Breast epithelium (tissue), 4 donors: ENCODE data around the gene PEX5L. TPM values are rescaled to one million over a fixed set of nuclear protein-coding genes. Genes with fewer than 3 reads are reported as not detected.

Source experiments
- DNase-seq, 2 donors: peaks; one replicate each; pipeline ENCODE4 v3.0.0-alpha.2; 2019; ENCODE audit warnings: low spot score in 2 of 2
- H3K27ac ChIP-seq, 2 donors: fragments of 200-600 bp; sonication (generic) in 1 of 2; one replicate each; pipeline ENCODE4 v1.5.1; 2016 to 2019; ENCODE audit warnings: mild to moderate bottlenecking in 1 of 2
- H3K27me3 ChIP-seq, 2 donors: fragments of 200-600 bp; sonication (generic) in 1 of 2; one replicate each; pipeline versions ENCODE4 v1.5.1 to v1.6.0; 2017 to 2019; ENCODE audit warnings: control low read depth in 1 of 2, mild to moderate bottlenecking in 1 of 2
- H3K36me3 ChIP-seq: fragments of 200-600 bp; one replicate; pipeline ENCODE4 v1.5.1; 2019
- H3K4me1 ChIP-seq, 2 donors: fragments of 200-600 bp; sonication (generic); one replicate each; pipeline ENCODE4 v1.5.1; 2016 to 2019; ENCODE audit warnings: control low read depth in 1 of 2
- H3K4me3 ChIP-seq, 3 donors: fragments of 200-600 bp; sonication (generic); 1 replicate in 2 of 3; 2 replicates in 1 of 3; pipeline ENCODE4 v1.5.1; 2016 to 2019; ENCODE audit warnings: mild to moderate bottlenecking in 3 of 3, moderate library complexity in 2 of 3
- H3K9me3 ChIP-seq, 2 donors: fragments of 200-600 bp; sonication (generic) in 1 of 2; one replicate each; pipeline ENCODE4 v1.5.1; 2016 to 2019; ENCODE audit warnings: control low read depth in 1 of 2
- POLR2A ChIP-seq: fragments of 450-650 bp; IDR thresholded peaks from one replicate; pipeline ENCODE4 v1.6.1; 2016; ENCODE audit warnings: antibody characterized with exemption, mild to moderate bottlenecking, moderate library complexity
- POLR2AphosphoS5 ChIP-seq, 3 donors: sonication (generic); formaldehyde crosslinking; IDR thresholded peaks; one replicate each; pipeline ENCODE4 v1.6.1; 2017; ENCODE audit warnings: antibody characterized with exemption in 3 of 3
- intact Hi-C: fragments of 100-400 bp; cut with DNase I; formaldehyde crosslinking; loops from one replicate; pipeline ENCODE4 v1.15.1; 2023; ENCODE audit warnings: low total_unique reads
- total RNA-seq, 3 donors: library from RNA; depleted of rRNA; stranded (reverse); fragments of >200 nt; gene quantifications; one replicate each; pipeline ENCODE4 v1.1.0, GENCODE V29; 2016
- TF ChIP-seq, protein P1 (sequence below), 3 donors: fragments of 450-650 bp; IDR thresholded peaks; one replicate each; pipeline ENCODE4 v1.5.1; 2016 to 2017; ENCODE audit warnings: antibody characterized with exemption in 3 of 3, mild to moderate bottlenecking in 3 of 3, moderate library complexity in 3 of 3

Gene PEX5L
- total RNA-seq, 3 donors from 2014 or later: 0.48 to 3.3 (median 1.6) TPM

- no peak overlapping the region for H3K27ac ChIP-seq
- no peaks in the 10 kb centered on the region for H3K36me3 ChIP-seq
- no peaks in the 10 kb centered on the region for H3K4me1 ChIP-seq
- H3K4me3 ChIP-seq: no peak overlapping the region
- TF ChIP-seq POLR2AphosphoS5 (IDR thresholded peaks at IDR 0.05) (no peak), POLR2A (no peak)
- TF ChIP-seq, protein P1, sequence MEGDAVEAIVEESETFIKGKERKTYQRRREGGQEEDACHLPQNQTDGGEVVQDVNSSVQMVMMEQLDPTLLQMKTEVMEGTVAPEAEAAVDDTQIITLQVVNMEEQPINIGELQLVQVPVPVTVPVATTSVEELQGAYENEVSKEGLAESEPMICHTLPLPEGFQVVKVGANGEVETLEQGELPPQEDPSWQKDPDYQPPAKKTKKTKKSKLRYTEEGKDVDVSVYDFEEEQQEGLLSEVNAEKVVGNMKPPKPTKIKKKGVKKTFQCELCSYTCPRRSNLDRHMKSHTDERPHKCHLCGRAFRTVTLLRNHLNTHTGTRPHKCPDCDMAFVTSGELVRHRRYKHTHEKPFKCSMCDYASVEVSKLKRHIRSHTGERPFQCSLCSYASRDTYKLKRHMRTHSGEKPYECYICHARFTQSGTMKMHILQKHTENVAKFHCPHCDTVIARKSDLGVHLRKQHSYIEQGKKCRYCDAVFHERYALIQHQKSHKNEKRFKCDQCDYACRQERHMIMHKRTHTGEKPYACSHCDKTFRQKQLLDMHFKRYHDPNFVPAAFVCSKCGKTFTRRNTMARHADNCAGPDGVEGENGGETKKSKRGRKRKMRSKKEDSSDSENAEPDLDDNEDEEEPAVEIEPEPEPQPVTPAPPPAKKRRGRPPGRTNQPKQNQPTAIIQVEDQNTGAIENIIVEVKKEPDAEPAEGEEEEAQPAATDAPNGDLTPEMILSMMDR (IDR thresholded peaks at IDR 0.05): no peak
- no peak for DNase-seq
- intact Hi-C loops: no loop called here
- H3K27me3 ChIP-seq: no peaks in the 10 kb centered on the region
- H3K9me3 ChIP-seq: no peaks in the 10 kb centered on the region
These were observed 11.4 kb upstream of the PEX5L start for GRCh38 chr3:180048103-180048502.

- peaks cover 0 to 3% of the 10 kb centered on the region in 2 donors for H3K4me1 ChIP-seq
- no peak overlapping the region for H3K4me3 ChIP-seq
- H3K27ac ChIP-seq: no peak overlapping the region
- H3K36me3 ChIP-seq: no peaks in the 10 kb centered on the region
- H3K27me3 ChIP-seq: peaks cover 0 to 26% of the 10 kb centered on the region in 2 donors
- no peak for DNase-seq
- H3K9me3 ChIP-seq: no peaks in the 10 kb centered on the region
- no peak for TF ChIP-seq POLR2A
- no peak for TF ChIP-seq POLR2AphosphoS5 (IDR thresholded peaks at IDR 0.05)
- TF ChIP-seq, protein P1 (IDR thresholded peaks at IDR 0.05): no peak
- intact Hi-C loops: no loop called here
These were observed 4.2 kb upstream of the PEX5L start for GRCh38 chr3:180040966-180041365.

DNA sequence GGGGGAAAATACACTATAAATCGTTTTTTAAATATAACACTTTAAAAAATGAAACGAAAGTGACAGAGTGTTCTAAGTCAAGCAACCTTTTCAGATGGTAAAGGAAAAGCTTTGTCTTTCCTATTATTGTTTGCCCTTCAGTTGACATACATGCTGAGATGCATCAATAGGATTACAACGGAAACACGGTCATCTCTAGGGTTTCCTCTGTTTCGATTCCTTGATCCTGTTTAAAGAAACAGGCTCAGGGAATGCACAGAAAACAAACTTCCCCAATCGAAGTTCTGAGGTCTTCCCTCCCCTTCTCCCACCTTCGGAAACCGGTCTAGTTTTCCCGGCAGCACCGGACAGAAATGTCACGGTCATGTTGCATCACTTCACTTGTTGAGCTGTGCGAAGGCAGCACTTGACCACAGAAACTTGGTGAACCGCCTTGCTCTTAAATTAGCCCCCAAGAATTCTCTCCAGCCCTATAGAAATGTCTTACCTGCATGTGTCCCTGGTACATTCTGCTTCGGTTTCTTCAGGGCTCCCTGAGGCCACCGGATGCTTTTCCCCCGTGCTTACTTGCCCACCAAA, 556 bp downstream of the PEX5L start:
- intact Hi-C loops: no loop called here

DNA sequence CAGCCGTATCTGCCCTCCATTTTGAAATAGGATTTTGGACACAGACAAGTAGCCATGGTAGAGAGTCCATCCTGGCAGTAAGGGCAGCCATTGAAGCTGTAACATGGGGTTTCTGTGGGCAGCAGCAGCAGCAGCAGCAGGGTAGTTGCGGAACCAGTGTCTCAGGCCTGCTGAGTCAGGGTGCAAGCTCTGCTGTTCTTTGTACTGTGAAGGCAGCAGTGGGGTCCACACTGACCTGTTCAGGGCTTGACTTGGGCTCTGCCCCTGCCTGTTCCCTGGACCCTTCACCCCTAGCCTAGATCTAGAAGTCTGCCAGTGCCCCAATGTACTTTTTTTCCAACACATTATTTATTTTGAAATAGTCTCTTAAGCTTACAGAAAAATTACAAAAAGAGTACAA, 9.7 kb downstream of the PEX5L start:
- no peaks in the 10 kb centered on the region for H3K36me3 ChIP-seq
- TF ChIP-seq POLR2A (no peak), POLR2AphosphoS5 (IDR thresholded peaks at IDR 0.05) (no peak)
- TF ChIP-seq, protein P1 (IDR thresholded peaks at IDR 0.05): no peak
- no peaks in the 10 kb centered on the region for H3K27me3 ChIP-seq
- H3K27ac ChIP-seq: no peak overlapping the region
- no peaks in the 10 kb centered on the region for H3K4me1 ChIP-seq
- no peaks in the 10 kb centered on the region for H3K9me3 ChIP-seq
- DNase-seq: no peak
- intact Hi-C loops: no loop called here
- H3K4me3 ChIP-seq: no peak overlapping the region

More for the DNA sequence above, 556 bp downstream of the PEX5L start:
- H3K27ac ChIP-seq: no peak overlapping the region
- peaks cover 0 to 3% of the 10 kb centered on the region in 2 donors for H3K4me1 ChIP-seq
- no peak for DNase-seq
- H3K27me3 ChIP-seq: peaks cover 0 to 41% of the 10 kb centered on the region in 2 donors
- TF ChIP-seq POLR2A (no peak), POLR2AphosphoS5 (IDR thresholded peaks at IDR 0.05) (no peak)
- TF ChIP-seq, protein P1 (IDR thresholded peaks at IDR 0.05): no peak
- H3K9me3 ChIP-seq: no peaks in the 10 kb centered on the region
- H3K4me3 ChIP-seq: peak overlapping the region in 2 of 3 donors; percentile 37 to 60
- no peaks in the 10 kb centered on the region for H3K36me3 ChIP-seq

DNA sequence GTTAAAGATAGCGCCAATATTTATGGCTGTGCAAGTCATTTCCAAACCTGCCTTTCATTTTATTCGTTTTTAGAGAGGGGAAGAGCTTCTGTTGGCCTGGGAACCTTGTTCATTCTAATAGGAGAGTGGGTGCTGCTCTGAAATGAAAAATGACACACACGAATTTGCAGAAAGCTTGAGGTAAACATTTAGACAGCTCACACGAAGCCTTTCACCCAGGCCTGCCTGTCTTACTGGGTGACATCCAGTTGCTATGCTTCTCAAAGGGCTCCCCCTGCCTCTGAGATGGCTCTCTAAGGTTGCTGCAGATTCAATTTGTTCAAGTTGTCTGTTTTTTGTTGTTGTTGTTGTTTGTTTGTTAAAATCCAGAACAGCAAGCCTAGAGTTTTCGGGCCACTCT, 18.2 kb downstream of the PEX5L start:
- intact Hi-C loops: no loop called here
- no peaks in the 10 kb centered on the region for H3K27me3 ChIP-seq
- H3K36me3 ChIP-seq: no peaks in the 10 kb centered on the region
- DNase-seq: no peak
- H3K4me3 ChIP-seq: no peak overlapping the region
- TF ChIP-seq POLR2A (no peak), POLR2AphosphoS5 (IDR thresholded peaks at IDR 0.05) (no peak)
- TF ChIP-seq, protein P1 (IDR thresholded peaks at IDR 0.05): no peak
- no peak overlapping the region for H3K27ac ChIP-seq
- H3K4me1 ChIP-seq: no peaks in the 10 kb centered on the region
- H3K9me3 ChIP-seq: no peaks in the 10 kb centered on the region
